Measurements from ENCODE around the gene RFXAP.

The RFXAP gene

GRCh38 chr13:36870050-36870692, 51.1 kb downstream of the RFXAP start:
- DNase-seq = no peak

DNA sequence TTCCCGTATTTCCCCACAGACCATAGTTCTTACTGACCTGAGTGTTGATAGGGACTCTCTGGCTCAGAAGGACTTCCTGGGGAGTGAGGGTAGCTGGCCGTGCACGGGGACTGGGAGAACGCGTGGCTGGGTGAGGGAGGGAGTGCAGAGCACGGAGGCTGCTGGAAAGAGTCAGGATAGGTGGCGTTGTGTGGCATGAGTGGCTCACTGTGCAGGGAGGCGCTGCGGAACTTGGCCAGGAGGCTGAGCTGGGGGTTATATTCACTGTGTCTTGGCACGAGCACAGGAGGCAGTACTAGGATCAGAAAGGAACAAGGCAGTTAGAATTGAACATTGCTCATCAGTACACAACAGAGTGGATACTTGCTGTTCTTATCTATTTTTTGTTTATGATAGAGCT, 53.6 kb downstream of the RFXAP start:
- no peak for DNase-seq

DNA sequence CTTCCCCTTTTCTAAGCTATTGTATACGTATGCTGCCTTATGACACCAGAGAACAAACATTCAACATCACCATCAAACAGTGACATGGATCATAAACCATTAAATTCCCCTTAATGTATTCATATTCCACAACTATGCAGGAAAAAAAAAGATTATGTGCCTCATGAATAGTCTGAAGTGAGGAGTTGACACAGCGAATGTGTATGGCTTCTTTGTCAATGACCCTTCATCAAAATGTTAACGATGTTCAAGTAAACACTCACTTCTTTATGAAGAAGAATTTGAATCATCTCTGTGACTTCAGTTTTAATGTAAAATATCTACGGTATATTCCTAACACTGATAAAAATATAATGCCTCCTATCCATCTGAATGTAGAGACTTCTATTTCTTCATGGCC, 56.4 kb downstream of the RFXAP start:
- no peak for DNase-seq

GRCh38 chr13:36875961-36876360, 56.9 kb downstream of the RFXAP start:
- DNase-seq = no peak
